ENCODE measurements around the gene ZNF827.

The ZNF827 gene

GRCh38 chr4:145938618-145939440 lies at the start of gene ZNF827:
Gene ZNF827, minus strand, starts transcription at chr4:145938823. Its CDS starts 416 bp downstream, at chr4:145938407.
- DNase-seq (ENCODE audit: low read depth), result peak; percentile 48

DNA sequence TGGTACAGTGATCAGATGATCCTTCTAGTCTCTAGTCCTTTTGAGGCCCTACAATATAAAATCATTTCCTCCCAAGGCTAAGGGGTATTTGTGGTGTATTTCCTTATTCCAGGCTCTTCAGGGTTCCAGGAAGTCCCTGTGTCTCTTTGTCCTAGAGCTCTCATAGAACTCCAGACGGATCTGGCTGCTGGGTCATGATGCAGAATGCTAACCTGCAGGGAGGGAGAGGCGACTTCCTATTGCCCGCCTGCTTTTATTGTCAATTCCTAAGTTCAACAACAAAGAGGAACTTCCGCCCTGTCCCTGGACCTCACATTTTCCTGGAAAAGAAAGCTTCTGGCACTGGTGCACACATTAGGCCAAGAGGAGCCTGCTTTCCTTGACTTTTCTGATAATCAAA lies 45.9 kb upstream of the ZNF827 start:
- DNase-seq (ENCODE audit: low read depth), result no peak

DNA sequence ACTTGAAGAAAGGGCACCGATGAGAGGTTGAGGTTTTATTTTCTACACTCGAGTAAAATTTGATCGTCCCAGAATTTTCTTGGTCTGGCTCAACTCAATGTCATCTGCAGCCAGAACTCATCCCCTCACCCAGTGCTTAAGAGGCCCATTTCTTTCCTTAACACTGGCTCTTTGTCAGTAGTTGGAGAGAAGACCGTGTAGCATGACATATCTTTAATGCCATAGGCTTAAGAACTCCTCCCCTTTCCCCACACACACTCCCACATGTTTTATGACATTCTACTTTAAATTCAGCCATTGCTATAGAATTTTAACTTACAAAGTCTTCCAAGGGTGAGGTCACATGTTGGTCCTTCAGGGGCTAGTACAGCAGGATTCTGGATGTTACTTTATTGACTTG lies 44.2 kb upstream of the ZNF827 start:
- DNase-seq (ENCODE audit: low read depth), result no peak

- DNase-seq (ENCODE audit: low read depth), result no peak
These were observed 40.5 kb upstream of the ZNF827 start for GRCh38 chr4:145979160-145979559.

- DNase-seq (ENCODE audit: low read depth), result no peak
These were observed 38.1 kb upstream of the ZNF827 start for GRCh38 chr4:145976680-145977079.

DNA sequence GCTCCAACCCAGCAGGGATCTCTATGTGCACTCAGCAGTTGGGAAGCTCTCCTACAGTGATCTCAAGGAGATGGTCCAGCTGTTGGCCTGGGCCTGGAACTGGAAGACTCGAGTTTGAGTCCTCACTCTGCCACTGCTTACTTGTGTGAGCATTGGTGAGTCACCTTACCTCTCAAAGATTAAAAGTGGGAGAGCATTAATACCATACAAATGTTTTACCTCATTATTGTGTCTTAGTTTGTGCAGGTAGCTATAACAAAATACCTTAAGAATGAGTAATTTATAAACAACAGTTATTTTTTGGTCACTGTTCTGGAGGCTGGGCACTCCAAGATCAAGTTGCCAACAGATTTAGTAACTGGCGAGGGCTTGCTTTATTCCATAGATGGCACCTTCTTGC lies 21.4 kb upstream of the ZNF827 start:
- DNase-seq (ENCODE audit: low read depth), result no peak

GRCh38 chr4:145957302-145957701 lies 18.7 kb upstream of the ZNF827 start:
- no peak for DNase-seq (ENCODE audit: low read depth)

DNA sequence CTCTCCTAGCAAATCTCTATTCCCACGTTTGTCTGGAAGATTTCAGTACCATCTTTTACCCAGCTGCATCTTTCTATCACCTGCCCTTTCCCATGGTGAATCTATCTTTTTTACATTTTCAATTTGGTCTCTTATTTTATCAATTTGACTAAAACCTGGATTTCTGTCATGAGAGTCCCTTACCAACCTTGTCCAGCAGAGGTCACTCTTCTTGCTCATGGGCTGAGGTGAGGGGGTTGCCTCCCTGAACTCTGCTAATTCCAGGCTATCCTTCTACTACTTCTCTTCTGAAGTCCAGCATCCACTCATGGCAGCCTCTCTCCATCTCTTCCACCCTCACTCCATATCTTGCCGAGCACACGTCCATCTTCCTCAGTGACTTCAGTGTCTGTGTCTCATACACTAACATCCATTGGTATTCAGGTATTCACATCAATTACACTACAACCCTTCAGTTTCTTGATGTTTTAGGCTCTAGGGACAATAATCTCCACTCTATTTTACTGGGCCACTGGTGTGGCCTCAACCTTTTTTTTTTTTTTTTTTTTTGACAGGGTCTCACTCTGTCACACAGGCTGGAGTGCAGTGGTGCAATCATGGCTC lies 17.8 kb upstream of the ZNF827 start:
- no peak for DNase-seq (ENCODE audit: low read depth)

DNA sequence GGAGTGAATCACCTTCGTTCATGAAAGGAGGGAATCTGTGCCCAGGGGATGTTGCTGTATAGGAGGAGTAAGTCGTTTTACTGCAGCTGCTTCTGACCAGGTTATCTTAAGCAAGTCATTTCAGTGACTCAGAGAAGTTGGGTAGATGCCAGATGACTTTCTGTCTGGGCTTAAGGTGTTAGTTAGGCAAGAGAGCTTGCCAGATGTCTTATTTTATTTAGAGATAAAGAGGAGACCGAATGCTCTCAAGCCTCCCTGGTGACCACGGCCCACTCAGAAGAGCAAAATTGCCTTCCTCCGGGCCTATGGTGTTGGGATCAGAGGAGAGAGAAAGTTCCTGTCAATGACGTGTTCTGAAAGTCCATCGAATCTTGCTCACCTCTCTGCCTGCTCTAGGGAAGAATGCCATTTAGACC lies 16.3 kb upstream of the ZNF827 start:
- DNase-seq (ENCODE audit: low read depth), result no peak

DNA sequence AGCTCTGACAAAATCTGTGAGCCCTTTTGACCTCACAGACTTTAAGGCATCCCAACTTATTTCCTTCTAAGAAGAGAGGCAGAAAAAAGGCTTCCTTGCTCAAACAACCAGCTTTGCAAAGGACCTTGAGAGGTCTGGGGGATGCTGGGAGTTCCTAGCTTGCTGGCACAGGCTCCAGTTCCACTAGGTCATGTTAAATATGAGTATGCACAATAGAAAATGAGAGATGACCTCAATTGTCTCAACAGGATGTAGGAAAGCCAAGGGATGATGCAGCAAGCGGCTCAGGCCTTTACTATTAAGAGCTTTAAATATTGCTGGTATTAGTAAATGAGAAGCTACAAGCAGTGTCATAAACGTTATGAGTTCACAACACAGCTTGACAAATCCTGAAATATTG lies 13.3 kb upstream of the ZNF827 start:
- no peak for DNase-seq (ENCODE audit: low read depth)

GRCh38 chr4:145945431-145946155 lies 7.0 kb upstream of the ZNF827 start:
- no peak for DNase-seq (ENCODE audit: low read depth)

DNA sequence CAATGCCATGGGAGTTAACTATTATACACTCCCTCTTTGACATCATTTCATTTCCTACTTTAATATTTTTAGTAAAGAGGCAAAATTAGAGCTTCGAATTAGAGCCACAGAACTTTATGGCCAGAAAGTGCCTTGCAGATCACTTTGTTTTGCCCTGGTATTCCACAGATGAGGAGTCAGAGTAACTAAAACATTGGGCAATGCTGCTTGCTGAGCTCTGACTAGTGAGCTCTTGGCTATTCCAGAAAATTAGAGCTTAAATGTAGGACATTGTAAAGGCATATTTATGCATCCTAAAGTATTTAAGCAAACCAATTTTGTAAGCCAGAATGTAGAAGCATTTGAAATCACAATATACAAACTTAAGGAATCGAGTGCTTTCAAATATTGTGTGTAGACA lies 6.3 kb upstream of the ZNF827 start:
- no peak for DNase-seq (ENCODE audit: low read depth)

DNA sequence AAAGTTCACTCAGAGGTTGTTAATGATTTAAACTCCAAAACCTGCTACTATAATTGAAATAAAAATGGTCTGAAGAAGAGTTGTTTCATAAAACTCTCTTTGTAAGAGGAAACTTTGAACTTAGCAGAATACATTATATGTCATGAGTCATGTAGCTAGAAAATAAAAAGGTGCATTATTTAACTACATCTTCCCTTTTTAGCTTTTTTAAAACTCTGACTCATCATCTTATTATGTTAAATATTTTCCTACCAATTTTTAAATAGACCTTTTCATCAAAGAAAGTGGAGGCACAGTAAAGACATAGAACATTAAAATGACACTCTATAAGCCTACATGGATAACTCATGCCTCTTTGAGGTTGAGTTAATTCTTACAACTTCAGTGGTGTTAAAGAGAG lies 1.2 kb upstream of the ZNF827 start:
- no peak for DNase-seq (ENCODE audit: low read depth)

GRCh38 chr4:145939441-145939750 lies 773 bp upstream of the ZNF827 start:
- DNase-seq (ENCODE audit: low read depth), result no peak

- DNase-seq (ENCODE audit: low read depth), result no peak
These were observed 532 bp downstream of the ZNF827 start for GRCh38 chr4:145937971-145938611.

- DNase-seq (ENCODE audit: low read depth), result no peak
These were observed 1.4 kb downstream of the ZNF827 start for GRCh38 chr4:145936997-145937901.

GRCh38 chr4:145936142-145936996 lies 2.3 kb downstream of the ZNF827 start:
- peak; percentile 42 for DNase-seq (ENCODE audit: low read depth)

DNA sequence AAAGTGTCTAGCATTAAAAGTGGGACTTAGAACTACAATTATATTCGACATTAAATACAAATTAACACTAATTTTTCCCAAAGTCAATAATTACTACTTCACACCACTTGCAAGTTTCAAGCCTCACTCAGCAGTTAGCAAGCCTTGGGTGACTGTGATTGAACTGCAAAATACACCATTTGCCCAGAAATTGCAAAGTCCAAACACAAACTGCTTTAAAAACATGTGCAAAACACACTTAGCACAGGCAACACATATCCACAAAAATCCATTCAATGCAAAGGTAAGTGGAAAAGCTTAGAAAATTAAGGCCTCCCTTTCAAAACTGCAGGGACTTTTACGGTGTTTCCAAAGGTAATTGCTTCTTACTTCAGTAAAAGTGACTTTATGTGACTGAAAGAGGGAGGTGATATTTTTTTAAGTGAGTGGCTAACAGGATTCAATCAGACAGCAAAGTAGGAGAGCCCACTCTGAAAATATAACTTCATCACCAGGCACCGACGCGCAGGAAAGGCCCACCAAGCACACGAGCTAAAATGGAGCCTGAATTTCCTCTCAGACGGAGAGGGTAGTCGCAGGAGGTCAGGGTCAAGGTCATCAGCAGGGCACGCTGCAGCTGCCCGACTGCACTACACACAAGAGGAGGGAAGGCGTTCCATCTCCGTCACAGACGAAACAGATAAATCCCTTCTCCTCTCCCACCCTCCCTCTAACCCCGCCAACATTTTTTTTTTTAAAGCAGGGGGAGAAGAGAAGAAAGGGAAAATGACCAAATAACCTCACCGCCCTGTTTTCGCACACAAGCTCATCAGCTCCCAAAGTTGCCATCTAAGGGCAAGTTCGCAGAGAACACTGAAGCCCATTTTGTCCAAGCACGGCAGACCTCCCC lies 3.1 kb downstream of the ZNF827 start:
- DNase-seq (ENCODE audit: low read depth), result no peak

GRCh38 chr4:145934434-145935047 lies 4.1 kb downstream of the ZNF827 start:
- no peak for DNase-seq (ENCODE audit: low read depth)

All from stromal cell of bone marrow (primary cell).